ENCODE measurements around the gene SARDH. TPM values are rescaled to one million over a fixed set of nuclear protein-coding genes. Genes with fewer than 3 reads are reported as not detected.
"Not testable (repeated sequence)": the region's sequence is repeated elsewhere in the genome, so short reads cannot be mapped to it uniquely, and the experiment has no call there.

Gene SARDH
- total and polyA plus RNA-seq, 4 experiments from 2014 or later: 2.5 to 19.3 (median 11.4) TPM

DNA sequence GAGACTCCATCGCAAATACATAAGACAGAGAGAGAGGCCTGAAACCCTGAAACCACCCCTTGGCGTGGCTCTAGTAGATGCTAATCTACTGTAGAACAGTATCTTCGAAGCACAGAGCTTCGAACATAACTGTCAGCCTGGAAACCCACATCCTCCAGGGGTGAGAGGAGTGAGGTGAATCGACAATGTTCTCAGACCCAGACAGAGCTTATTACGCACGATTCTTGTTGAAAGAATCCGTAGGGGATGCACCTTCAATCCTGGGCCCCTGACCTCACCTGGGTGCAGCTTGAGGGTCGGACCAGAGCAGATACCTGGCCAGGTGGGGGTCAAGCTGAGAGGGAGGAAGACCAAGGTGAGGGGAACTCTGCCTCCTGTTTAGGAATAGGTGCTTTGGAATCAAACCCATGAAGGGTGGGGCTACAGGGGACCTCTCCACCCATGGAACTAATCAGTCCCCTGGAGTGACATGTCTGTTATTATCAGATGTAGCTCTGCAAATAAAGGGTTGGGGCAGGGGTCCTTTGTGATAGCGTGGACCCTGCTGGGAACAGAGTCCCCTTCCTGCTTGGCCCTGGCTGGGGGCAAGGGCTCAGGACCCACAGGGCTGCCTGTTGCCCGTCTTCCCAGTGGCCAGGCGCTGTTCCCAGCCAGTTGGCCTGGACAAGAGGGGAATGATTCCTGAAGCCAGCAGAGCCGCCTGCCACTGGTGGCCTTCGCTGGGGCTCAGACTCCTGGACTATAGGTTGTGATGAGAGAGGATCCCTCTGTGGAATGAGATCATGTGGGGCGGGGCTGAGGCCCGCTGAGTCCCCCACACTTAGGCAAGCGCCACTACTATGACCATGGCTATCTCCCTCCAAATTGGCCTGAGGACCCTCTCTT, 60.8 kb downstream of the SARDH start:
- Histone ChIP-seq H3K27me3 (ENCODE audit: insufficient read depth, low read length) (no peaks in the 10 kb centered on the region), H3K27ac (ENCODE audit: low read depth, low read length) (peak overlapping the region; percentile 86), H3K9me3 (ENCODE audit: control insufficient read depth in 1 of 2, low read length in 2 of 2) (no peaks in the 10 kb centered on the region), H3K4me3 (ENCODE audit: low read length in 2 of 2) (peak overlapping the region in 1 of 2 donors; percentile 33), H3K4me1 (ENCODE audit: insufficient read depth, low read length) (peaks cover 38% of the 10 kb centered on the region), H3K36me3 (ENCODE audit: insufficient read depth, low read length) (no peaks in the 10 kb centered on the region)
- Mint-ChIP-seq H3K36me3 (no peaks in the 10 kb centered on the region), H3K27ac (peak overlapping the region; percentile 94 to 100 (median 100)), H3K9me3 (no peaks in the 10 kb centered on the region), H3K4me1 (peaks cover 21 to 59% (median 40%) of the 10 kb centered on the region in 4 donors), H3K4me3 (peak overlapping the region; percentile 9 to 81 (median 64)), H3K27me3 (no peaks in the 10 kb centered on the region)
- POLR2A ChIA-PET (ENCODE audit: partially characterized antibody): interaction anchor here (0.7 to 5.7 kb wide), 6 partner anchors 15 to 49 kb away, joined by 3 to 59 read pairs (median 4); no protein-coding TSS in a partner anchor
- intact Hi-C loops (cut with micrococcal nuclease): no loop called here
- CTCF ChIA-PET (ENCODE audit: partially characterized antibody): interaction anchor here (1.1 to 1.8 kb wide), 5 partner anchors 19 to 50 kb away, joined by 3 to 7 read pairs (median 4); no protein-coding TSS in a partner anchor
- peak; percentile 80 to 91 (median 84) for DNase-seq

DNA sequence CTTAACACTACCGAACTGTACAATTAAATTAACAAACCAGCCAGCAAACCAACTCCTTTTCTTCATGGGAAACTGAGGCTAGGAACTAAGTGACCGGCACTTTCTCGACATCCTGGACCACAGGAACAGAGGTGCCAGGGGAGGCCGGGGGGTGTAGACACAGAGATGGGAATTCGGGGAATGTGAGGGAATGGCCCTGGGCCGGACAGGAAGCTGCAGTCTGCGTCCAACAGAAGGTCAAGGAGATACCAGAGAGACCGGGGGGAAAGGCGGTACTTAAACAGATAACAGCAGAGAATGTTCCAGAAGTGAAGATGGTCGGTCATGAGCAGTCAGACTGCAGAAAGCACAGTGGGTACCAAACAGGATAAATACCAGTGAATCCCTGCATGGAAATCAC, 61.7 kb downstream of the SARDH start:
- Histone ChIP-seq H3K27ac (ENCODE audit: low read depth, low read length) (peak overlapping the region; percentile 86), H3K4me3 (ENCODE audit: low read length in 2 of 2) (no peak overlapping the region), H3K9me3 (ENCODE audit: control insufficient read depth in 1 of 2, low read length in 2 of 2) (no peaks in the 10 kb centered on the region), H3K36me3 (ENCODE audit: insufficient read depth, low read length) (no peaks in the 10 kb centered on the region), H3K4me1 (ENCODE audit: insufficient read depth, low read length) (peaks cover 33% of the 10 kb centered on the region), H3K27me3 (ENCODE audit: insufficient read depth, low read length) (no peaks in the 10 kb centered on the region)
- intact Hi-C loops (cut with micrococcal nuclease): no loop called here
- no peak for DNase-seq
- Mint-ChIP-seq H3K4me1 (peaks cover 21 to 51% (median 35%) of the 10 kb centered on the region in 4 donors), H3K4me3 (peak overlapping the region in 3 of 8 donors; percentile 25 to 65 (median 45)), H3K9me3 (no peaks in the 10 kb centered on the region), H3K27me3 (no peaks in the 10 kb centered on the region), H3K27ac (peak overlapping the region; percentile 94 to 100 (median 100)), H3K36me3 (no peaks in the 10 kb centered on the region)
- POLR2A ChIA-PET (ENCODE audit: partially characterized antibody): interaction anchor here (1.2 to 5.7 kb wide), 3 partner anchors 16 to 50 kb away, joined by 3 to 59 read pairs (median 4); no protein-coding TSS in a partner anchor
- CTCF ChIA-PET (ENCODE audit: partially characterized antibody): interaction anchor here (1.1 to 1.8 kb wide), 6 partner anchors 20 to 51 kb away, joined by 3 to 7 read pairs (median 4); no protein-coding TSS in a partner anchor

DNA sequence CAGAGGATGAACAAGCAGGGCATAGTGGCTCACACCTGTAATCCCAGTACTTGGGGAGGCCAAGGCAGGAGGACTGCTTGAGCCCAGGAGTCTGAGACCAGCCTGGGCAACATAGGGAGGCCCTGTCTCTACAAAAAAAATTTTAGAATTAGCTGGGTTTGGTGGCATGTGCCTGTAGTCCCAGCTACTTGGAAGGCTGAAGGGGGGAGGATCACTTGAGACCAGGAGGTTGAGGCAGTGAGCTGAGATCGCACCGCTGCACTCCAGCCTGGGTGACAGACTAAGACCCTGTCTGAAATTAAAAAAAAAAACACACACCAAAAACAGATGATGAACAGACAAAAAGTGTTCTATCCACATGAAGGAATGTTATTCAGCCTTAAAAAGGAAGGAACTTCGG, 62.4 kb downstream of the SARDH start:
- peak overlapping the region in 2 of 8 donors; percentile 11 to 25 for H3K4me3 Mint-ChIP-seq
- H3K36me3 Mint-ChIP-seq; H3K9me3 Mint-ChIP-seq; H3K9me3 ChIP-seq (ENCODE audit: control insufficient read depth in 1 of 2, low read length in 2 of 2); H3K36me3 ChIP-seq (ENCODE audit: insufficient read depth, low read length); H3K27me3 ChIP-seq (ENCODE audit: insufficient read depth, low read length); DNase-seq; H3K4me3 ChIP-seq (ENCODE audit: low read length in 2 of 2); H3K27me3 Mint-ChIP-seq; intact Hi-C loops (cut with micrococcal nuclease): not testable (repeated sequence)
- peaks cover 21 to 51% (median 35%) of the 10 kb centered on the region in 4 donors for H3K4me1 Mint-ChIP-seq
- Histone ChIP-seq H3K4me1 (ENCODE audit: insufficient read depth, low read length) (peaks cover 33% of the 10 kb centered on the region), H3K27ac (ENCODE audit: low read depth, low read length) (peak overlapping the region; percentile 86)
- H3K27ac Mint-ChIP-seq: peak overlapping the region; percentile 94 to 100 (median 100)
- ChIA-PET CTCF (ENCODE audit: partially characterized antibody) (interaction anchor here (1.3 to 1.8 kb wide), 3 partner anchors 25 to 39 kb away, joined by 3 to 7 read pairs (median 5); no protein-coding TSS in a partner anchor), POLR2A (ENCODE audit: partially characterized antibody) (interaction anchor here (5.7 kb wide), 1 partner anchor 26 kb away, joined by 59 read pairs; no protein-coding TSS in a partner anchor)

DNA sequence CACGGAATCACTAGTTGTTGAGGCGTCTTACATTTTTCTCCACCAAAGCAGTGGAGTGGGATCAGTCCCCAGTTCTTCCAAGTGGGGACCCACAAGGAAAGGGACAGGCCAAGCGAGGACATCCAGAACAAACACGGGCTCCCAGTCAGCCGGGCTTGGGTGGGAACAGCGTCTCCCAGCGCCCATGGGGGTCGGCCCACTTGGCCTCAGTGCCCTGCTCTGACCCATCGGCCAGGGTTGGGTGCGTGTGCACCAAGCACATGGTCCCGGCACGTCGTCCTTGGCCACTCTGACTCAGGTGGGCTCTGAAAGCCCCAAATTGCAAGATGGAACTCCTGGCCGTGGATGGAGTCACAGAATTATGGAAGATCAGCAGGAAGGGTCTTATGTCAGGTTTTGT, 64.1 kb downstream of the SARDH start:
- Histone ChIP-seq H3K27ac (ENCODE audit: low read depth, low read length) (no peak overlapping the region), H3K4me1 (ENCODE audit: insufficient read depth, low read length) (peaks cover 33% of the 10 kb centered on the region), H3K27me3 (ENCODE audit: insufficient read depth, low read length) (no peaks in the 10 kb centered on the region), H3K4me3 (ENCODE audit: low read length in 2 of 2) (no peak overlapping the region), H3K9me3 (ENCODE audit: control insufficient read depth in 1 of 2, low read length in 2 of 2) (no peaks in the 10 kb centered on the region), H3K36me3 (ENCODE audit: insufficient read depth, low read length) (no peaks in the 10 kb centered on the region)
- no peak for DNase-seq
- Mint-ChIP-seq H3K9me3 (no peaks in the 10 kb centered on the region), H3K36me3 (no peaks in the 10 kb centered on the region), H3K4me3 (no peak overlapping the region), H3K4me1 (peaks cover 20 to 46% (median 35%) of the 10 kb centered on the region in 4 donors), H3K27ac (peak overlapping the region in 4 of 7 donors; percentile 38 to 86 (median 60)), H3K27me3 (no peaks in the 10 kb centered on the region)
- intact Hi-C loops (cut with micrococcal nuclease): no loop called here
- CTCF ChIA-PET (ENCODE audit: partially characterized antibody): interaction anchor here (1.4 kb wide), 1 partner anchor 9 kb away, joined by 3 read pairs; no protein-coding TSS in a partner anchor
- POLR2A ChIA-PET (ENCODE audit: partially characterized antibody): interaction anchor here (1.2 kb wide), 1 partner anchor 10 kb away, joined by 5 read pairs; no protein-coding TSS in a partner anchor

DNA sequence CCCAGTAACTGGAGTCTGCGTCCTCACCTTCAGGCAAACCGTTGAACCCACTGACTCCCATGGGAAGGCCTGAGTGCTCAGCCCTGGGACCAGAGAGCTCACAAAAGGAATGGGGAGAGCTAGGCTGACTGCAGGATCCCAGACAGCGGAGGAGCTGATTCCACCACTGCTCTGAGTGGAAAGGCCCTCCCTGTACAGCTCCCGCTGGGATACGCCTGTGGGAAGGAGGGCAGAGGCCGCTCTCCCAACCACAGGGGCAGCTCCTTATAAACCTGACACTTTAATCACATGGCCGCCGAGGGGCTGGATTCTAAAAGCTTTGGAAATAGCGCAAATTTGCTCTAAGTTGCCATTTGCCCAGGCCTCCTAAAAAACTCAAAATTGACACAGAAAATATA, 64.9 kb downstream of the SARDH start:
- ChIA-PET POLR2A (ENCODE audit: partially characterized antibody) (interaction anchor here (1.2 to 1.6 kb wide), 2 partner anchors 11 to 28 kb away, joined by 5 to 6 read pairs; no protein-coding TSS in a partner anchor), CTCF (ENCODE audit: partially characterized antibody) (interaction anchor here (1.8 kb wide), 1 partner anchor 10 kb away, joined by 4 read pairs; no protein-coding TSS in a partner anchor)
- H3K9me3 Mint-ChIP-seq: no peaks in the 10 kb centered on the region
- DNase-seq: no peak
- Histone ChIP-seq H3K36me3 (ENCODE audit: insufficient read depth, low read length) (no peaks in the 10 kb centered on the region), H3K4me3 (ENCODE audit: low read length in 2 of 2) (no peak overlapping the region), H3K9me3 (ENCODE audit: control insufficient read depth in 1 of 2, low read length in 2 of 2) (no peaks in the 10 kb centered on the region), H3K27me3 (ENCODE audit: insufficient read depth, low read length) (no peaks in the 10 kb centered on the region), H3K4me1 (ENCODE audit: insufficient read depth, low read length) (peaks cover 29% of the 10 kb centered on the region), H3K27ac (ENCODE audit: low read depth, low read length) (peak overlapping the region; percentile 1)
- peaks cover 16 to 38% (median 29%) of the 10 kb centered on the region in 4 donors for H3K4me1 Mint-ChIP-seq
- intact Hi-C loops (cut with micrococcal nuclease): no loop called here
- H3K36me3 Mint-ChIP-seq: no peaks in the 10 kb centered on the region
- H3K27ac Mint-ChIP-seq: peak overlapping the region in 3 of 7 donors; percentile 29 to 38 (median 32)
- no peak overlapping the region for H3K4me3 Mint-ChIP-seq
- H3K27me3 Mint-ChIP-seq: no peaks in the 10 kb centered on the region

DNA sequence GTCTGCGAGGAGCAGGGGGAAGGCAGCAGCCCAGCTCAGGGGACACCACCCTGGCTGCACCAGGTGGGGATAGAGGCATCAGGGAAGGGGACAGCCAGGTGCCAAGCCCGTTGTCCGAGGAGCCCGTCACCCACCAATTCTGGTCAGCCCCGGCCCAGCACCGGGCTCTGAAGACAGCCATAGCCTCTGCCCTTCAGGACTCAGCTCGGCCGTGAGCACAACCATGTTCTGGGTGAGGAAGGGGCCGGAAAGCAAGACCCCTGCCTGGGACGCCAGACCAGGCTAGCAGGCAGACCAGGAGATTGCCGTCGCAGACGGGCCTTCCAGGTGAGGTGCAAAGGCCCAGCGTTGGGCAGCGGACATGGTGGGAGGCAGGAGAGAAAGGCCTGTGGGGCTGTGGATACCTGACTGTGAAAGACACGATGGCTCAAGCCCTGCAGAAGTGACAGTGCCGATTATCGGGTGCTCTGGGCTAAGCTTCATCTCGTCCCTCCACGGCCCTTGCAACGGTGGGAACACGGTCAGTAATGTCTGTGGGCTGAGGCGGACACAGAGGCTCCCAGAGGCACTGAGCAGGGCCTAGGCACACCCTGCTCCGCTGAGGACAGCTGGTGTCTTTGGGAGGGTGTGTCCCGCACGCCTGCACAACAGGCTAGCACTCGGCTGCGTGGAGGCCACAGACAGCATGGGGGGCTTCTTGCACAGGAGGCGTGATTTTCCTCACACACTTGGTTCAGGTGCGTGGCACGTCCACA, 65.5 kb downstream of the SARDH start:
- H3K27ac Mint-ChIP-seq: peak overlapping the region in 4 of 7 donors; percentile 13 to 41 (median 31)
- no peaks in the 10 kb centered on the region for H3K27me3 Mint-ChIP-seq
- CTCF ChIA-PET (ENCODE audit: partially characterized antibody): interaction anchor here (1.8 kb wide), 1 partner anchor 11 kb away, joined by 4 read pairs; no protein-coding TSS in a partner anchor
- H3K9me3 Mint-ChIP-seq: no peaks in the 10 kb centered on the region
- peaks cover 16 to 32% (median 25%) of the 10 kb centered on the region in 4 donors for H3K4me1 Mint-ChIP-seq
- POLR2A ChIA-PET (ENCODE audit: partially characterized antibody): interaction anchor here (1.2 to 2.4 kb wide), 3 partner anchors 11 to 29 kb away, joined by 5 to 8 read pairs (median 6); no protein-coding TSS in a partner anchor
- Histone ChIP-seq H3K27ac (ENCODE audit: low read depth, low read length) (peak overlapping the region; percentile 1), H3K36me3 (ENCODE audit: insufficient read depth, low read length) (no peaks in the 10 kb centered on the region), H3K4me1 (ENCODE audit: insufficient read depth, low read length) (peaks cover 24% of the 10 kb centered on the region), H3K9me3 (ENCODE audit: control insufficient read depth in 1 of 2, low read length in 2 of 2) (no peaks in the 10 kb centered on the region), H3K4me3 (ENCODE audit: low read length in 2 of 2) (no peak overlapping the region), H3K27me3 (ENCODE audit: insufficient read depth, low read length) (no peaks in the 10 kb centered on the region)
- DNase-seq: no peak
- intact Hi-C loops (cut with micrococcal nuclease): no loop called here
- no peaks in the 10 kb centered on the region for H3K36me3 Mint-ChIP-seq
- H3K4me3 Mint-ChIP-seq: no peak overlapping the region
